Neutrophil (primary cell): ENCODE results near the gene GPRC5B.

Experiments
- H3K27ac ChIP-seq: fragments of 200-600 bp; sonication (generic); 2 replicates; pipeline ENCODE4 v1.5.1; 2016; ENCODE audit warnings: mild to moderate bottlenecking, moderate library complexity
- H3K27me3 ChIP-seq: fragments of 200-600 bp; sonication (generic); 2 replicates; pipeline ENCODE4 v1.6.0; 2016; ENCODE audit warnings: mild to moderate bottlenecking
- H3K36me3 ChIP-seq: fragments of 200-600 bp; sonication (generic); 2 replicates; pipeline ENCODE4 v1.5.1; 2017
- H3K4me1 ChIP-seq, 2 experiments: fragments of 200-600 bp in 1 of 2; sonication (generic) in 1 of 2; 1 replicate in 1 of 2; 2 replicates in 1 of 2; pipeline versions ENCODE4 v1.5.1 to v1.6.1; 2013 to 2016; ENCODE audit warnings: low read depth in 1 of 2, low read length in 1 of 2, mild to moderate bottlenecking in 1 of 2, moderate library complexity in 1 of 2; ENCODE audit not compliant: control insufficient read depth in 1 of 2, insufficient read depth in 1 of 2
- H3K4me3 ChIP-seq, 2 experiments: fragments of 200-600 bp in 1 of 2; sonication (generic) in 1 of 2; 1 replicate in 1 of 2; 2 replicates in 1 of 2; pipeline ENCODE4 v1.5.1; 2013 to 2016; ENCODE audit warnings: low read depth in 1 of 2, low read length in 1 of 2, mild to moderate bottlenecking in 1 of 2, moderate library complexity in 1 of 2
- H3K9me3 ChIP-seq: fragments of 200-600 bp; sonication (generic); 2 replicates; pipeline ENCODE4 v1.5.1; 2016
- TF ChIP-seq, protein P1 (sequence below): fragments of 200-600 bp; sonication (generic); IDR thresholded peaks from 2 replicates; pipeline ENCODE4 v1.5.1; 2016; ENCODE audit warnings: antibody characterized with exemption

Gene GPRC5B

DNA sequence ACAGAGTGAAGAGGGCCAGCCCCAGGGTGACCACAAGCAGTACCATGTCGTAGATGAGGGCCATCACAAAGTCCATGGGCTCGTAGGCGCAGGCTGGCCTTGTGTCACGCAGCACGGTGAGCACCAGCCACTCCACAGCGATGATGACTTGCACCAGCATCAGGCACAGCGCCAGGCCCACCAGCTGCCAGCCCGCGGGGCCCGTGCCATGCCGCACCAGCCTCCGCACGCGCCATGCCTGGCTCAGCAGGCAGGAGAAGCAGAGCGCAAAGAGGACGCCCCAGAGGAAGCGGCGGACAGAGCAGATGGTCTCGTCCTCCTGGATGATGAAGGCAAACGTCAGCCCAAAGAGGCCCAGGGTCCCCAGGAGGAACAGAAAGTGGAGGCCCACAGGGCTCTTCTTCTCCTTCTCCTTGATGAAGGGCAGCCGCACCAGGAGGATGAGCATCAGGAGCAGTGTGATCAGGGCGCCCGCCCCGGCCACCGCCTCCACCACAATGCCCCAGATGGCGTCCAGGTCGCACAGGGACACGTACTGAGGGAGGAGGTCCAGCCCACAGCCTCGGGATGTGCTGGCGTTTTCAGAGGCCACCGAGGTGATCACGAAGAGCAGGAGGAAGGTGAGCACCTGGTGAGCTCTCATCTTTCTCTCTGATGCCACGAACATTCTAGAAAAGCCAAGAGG, 12.3 kb downstream of the GPRC5B start:
- TF ChIP-seq, protein P1, sequence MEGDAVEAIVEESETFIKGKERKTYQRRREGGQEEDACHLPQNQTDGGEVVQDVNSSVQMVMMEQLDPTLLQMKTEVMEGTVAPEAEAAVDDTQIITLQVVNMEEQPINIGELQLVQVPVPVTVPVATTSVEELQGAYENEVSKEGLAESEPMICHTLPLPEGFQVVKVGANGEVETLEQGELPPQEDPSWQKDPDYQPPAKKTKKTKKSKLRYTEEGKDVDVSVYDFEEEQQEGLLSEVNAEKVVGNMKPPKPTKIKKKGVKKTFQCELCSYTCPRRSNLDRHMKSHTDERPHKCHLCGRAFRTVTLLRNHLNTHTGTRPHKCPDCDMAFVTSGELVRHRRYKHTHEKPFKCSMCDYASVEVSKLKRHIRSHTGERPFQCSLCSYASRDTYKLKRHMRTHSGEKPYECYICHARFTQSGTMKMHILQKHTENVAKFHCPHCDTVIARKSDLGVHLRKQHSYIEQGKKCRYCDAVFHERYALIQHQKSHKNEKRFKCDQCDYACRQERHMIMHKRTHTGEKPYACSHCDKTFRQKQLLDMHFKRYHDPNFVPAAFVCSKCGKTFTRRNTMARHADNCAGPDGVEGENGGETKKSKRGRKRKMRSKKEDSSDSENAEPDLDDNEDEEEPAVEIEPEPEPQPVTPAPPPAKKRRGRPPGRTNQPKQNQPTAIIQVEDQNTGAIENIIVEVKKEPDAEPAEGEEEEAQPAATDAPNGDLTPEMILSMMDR = no peak
- Histone ChIP-seq H3K9me3 (no peaks in the 10 kb centered on the region), H3K27ac (no peak overlapping the region), H3K36me3 (no peaks in the 10 kb centered on the region), H3K4me1 (no peaks in the 10 kb centered on the region), H3K27me3 (peaks cover 15% of the 10 kb centered on the region), H3K4me3 (no peak overlapping the region)

DNA sequence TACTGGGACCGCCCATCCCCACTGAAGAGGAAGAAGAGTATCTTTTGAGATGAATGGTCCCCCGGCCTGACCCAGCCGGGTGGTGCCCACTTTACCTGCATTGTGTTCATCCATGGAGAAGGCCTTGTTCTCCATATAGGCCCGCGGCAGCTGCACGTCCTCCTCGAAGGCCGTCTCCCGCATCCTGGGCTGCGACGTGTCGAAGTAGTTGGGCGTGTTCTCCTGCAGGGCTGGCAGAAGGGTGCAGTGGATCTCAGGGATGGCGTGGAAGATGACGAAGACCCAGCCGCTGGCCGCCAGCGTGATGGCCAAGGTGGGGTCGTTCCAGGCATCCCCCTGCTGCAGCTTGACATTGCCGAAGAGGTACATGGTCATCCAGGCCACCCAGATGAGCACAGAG, 12.9 kb downstream of the GPRC5B start:
- Histone ChIP-seq H3K9me3 (no peaks in the 10 kb centered on the region), H3K36me3 (no peaks in the 10 kb centered on the region), H3K4me1 (no peaks in the 10 kb centered on the region), H3K27ac (no peak overlapping the region), H3K27me3 (peaks cover 15% of the 10 kb centered on the region), H3K4me3 (no peak overlapping the region)
- TF ChIP-seq, protein P1 = no peak

- Histone ChIP-seq H3K36me3 (no peaks in the 10 kb centered on the region), H3K4me3 (no peak overlapping the region), H3K9me3 (no peaks in the 10 kb centered on the region), H3K4me1 (no peaks in the 10 kb centered on the region), H3K27me3 (no peaks in the 10 kb centered on the region), H3K27ac (no peak overlapping the region)
- TF ChIP-seq, protein P1 = no peak
Measured at GRCh38 chr16:19868421-19868820, 16.2 kb downstream of the GPRC5B start.

GRCh38 chr16:19864566-19864965, 20.1 kb downstream of the GPRC5B start:
- TF ChIP-seq, protein P1 = no peak
- no peaks in the 10 kb centered on the region for H3K4me1 ChIP-seq
- H3K36me3 ChIP-seq = no peaks in the 10 kb centered on the region
- H3K27me3 ChIP-seq = no peaks in the 10 kb centered on the region
- no peaks in the 10 kb centered on the region for H3K9me3 ChIP-seq
- no peak overlapping the region for H3K27ac ChIP-seq
- H3K4me3 ChIP-seq = no peak overlapping the region

GRCh38 chr16:19863990-19864389, 20.7 kb downstream of the GPRC5B start:
- Histone ChIP-seq H3K9me3 (no peaks in the 10 kb centered on the region), H3K4me3 (no peak overlapping the region), H3K36me3 (no peaks in the 10 kb centered on the region), H3K27me3 (no peaks in the 10 kb centered on the region), H3K27ac (no peak overlapping the region), H3K4me1 (no peaks in the 10 kb centered on the region)
- TF ChIP-seq, protein P1 = no peak
